ENCODE results near the gene TRMT5. TPM values are rescaled to one million over a fixed set of nuclear protein-coding genes. Genes with fewer than 3 reads are reported as not detected.

The TRMT5 gene
- total and polyA plus RNA-seq, 10 of the 15 experiments (the other 5 are each of a cell fraction or from before 2014, with no cell fraction given) = 6.6 to 13.1 (median 9.4) TPM

DNA sequence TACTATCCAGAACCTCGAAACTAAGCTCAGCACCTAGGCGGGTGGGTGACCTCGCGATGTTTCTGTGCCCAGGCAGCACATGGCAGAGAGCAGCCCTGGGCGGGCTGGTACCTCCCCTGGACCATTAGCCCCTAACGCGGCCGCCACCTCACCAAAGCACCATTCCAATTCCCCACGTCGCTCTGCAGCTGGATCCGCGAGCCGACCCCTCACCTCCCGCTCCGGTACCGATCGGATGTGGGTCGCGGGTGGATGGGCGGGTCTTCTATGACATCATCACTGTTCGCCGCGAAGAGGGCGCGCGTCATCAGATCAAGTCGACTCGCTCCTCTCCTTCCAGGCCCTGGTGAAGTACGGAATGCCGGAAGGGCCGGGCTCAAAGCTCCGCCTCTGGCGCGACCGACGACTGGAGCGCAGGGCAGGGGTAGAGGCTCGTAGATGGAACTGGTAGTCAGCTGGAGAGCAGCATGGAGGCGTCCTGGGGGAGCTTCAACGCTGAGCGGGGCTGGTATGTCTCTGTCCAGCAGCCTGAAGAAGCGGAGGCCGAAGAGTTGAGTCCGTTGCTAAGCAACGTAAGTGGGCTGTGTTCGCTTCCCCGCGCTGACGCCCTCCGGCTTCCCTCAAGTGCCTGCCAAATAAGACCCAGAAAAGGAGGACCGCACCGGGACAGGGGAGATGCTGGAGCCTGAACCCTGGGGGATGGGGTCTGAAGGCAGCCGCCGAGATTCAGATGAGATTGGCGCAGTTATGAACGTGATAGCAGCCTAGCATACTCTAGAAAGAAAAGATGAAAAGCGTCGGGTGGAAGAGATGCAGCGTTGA, at the start of gene TRMT5, which contains the start of gene SLC38A6 (continued):
- TF ChIP-seq RB1 (IDR thresholded peaks at IDR 0.05; ENCODE audit: borderline replicate concordance) (0 out of 2 replicates have a peak, but pooled peaks have one; percentile 66), MXI1 (IDR thresholded peaks at IDR 0.05; ENCODE audit: low read depth, low read length) (peak; percentile 79), CREB1 (IDR thresholded peaks at IDR 0.05; ENCODE audit: low read depth) (peak; percentile 100), JUNB (IDR thresholded peaks at IDR 0.05) (no peak), KAT2A (conservative IDR thresholded peaks at IDR 0.05; ENCODE audit: control insufficient read depth, low read depth, low read length) (no peak), SP1 (IDR thresholded peaks at IDR 0.05; ENCODE audit: low read depth, low read length) (peak; percentile 41), NFIC (IDR thresholded peaks at IDR 0.05; ENCODE audit: low read depth, low read length) (no peak), RUNX3 (IDR thresholded peaks at IDR 0.05; ENCODE audit: low read length) (peak; percentile 56), RAD21 (IDR thresholded peaks at IDR 0.05; ENCODE audit: insufficient read depth, low read depth, low read length) (no peak), RCOR1 (conservative IDR thresholded peaks at IDR 0.05; ENCODE audit: low read depth, low read length) (0 out of 2 replicates have a peak, but pooled peaks have one; percentile 32), SIX5 (IDR thresholded peaks at IDR 0.05; ENCODE audit: low read depth, low read length, severe bottlenecking) (peak; percentile 40), KLF5 (IDR thresholded peaks at IDR 0.05; ENCODE audit: partially characterized antibody) (no peak), TARDBP (IDR thresholded peaks at IDR 0.05; ENCODE audit: borderline replicate concordance) (no peak), NR2F1 (conservative IDR thresholded peaks at IDR 0.05) (peak; percentile 77), FOXK2 (IDR thresholded peaks at IDR 0.05) (no peak; the same call in 1 of the 2 replicates), NR2C1 (IDR thresholded peaks at IDR 0.05) (peak; percentile 57), TCF12 (IDR thresholded peaks at IDR 0.05; ENCODE audit: low read depth, low read length) (no peak), HDAC6 (IDR thresholded peaks at IDR 0.05; ENCODE audit: unreplicated experiment) (peak; percentile 33), STAT1 (conservative IDR thresholded peaks at IDR 0.05) (peak; percentile 79; the same call in 1 of the 2 replicates), HCFC1 (IDR thresholded peaks at IDR 0.05; ENCODE audit: low read length) (peak; percentile 77)
- TF ChIP-seq, protein P1, sequence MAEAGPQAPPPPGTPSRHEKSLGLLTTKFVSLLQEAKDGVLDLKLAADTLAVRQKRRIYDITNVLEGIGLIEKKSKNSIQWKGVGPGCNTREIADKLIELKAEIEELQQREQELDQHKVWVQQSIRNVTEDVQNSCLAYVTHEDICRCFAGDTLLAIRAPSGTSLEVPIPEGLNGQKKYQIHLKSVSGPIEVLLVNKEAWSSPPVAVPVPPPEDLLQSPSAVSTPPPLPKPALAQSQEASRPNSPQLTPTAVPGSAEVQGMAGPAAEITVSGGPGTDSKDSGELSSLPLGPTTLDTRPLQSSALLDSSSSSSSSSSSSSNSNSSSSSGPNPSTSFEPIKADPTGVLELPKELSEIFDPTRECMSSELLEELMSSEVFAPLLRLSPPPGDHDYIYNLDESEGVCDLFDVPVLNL (IDR thresholded peaks at IDR 0.05; ENCODE audit: low read depth, low read length) = no peak
- TF ChIP-seq, protein P2, sequence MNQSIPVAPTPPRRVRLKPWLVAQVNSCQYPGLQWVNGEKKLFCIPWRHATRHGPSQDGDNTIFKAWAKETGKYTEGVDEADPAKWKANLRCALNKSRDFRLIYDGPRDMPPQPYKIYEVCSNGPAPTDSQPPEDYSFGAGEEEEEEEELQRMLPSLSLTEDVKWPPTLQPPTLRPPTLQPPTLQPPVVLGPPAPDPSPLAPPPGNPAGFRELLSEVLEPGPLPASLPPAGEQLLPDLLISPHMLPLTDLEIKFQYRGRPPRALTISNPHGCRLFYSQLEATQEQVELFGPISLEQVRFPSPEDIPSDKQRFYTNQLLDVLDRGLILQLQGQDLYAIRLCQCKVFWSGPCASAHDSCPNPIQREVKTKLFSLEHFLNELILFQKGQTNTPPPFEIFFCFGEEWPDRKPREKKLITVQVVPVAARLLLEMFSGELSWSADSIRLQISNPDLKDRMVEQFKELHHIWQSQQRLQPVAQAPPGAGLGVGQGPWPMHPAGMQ (IDR thresholded peaks at IDR 0.05; ENCODE audit: borderline replicate concordance) = no peak
- TF ChIP-seq, protein P3, sequence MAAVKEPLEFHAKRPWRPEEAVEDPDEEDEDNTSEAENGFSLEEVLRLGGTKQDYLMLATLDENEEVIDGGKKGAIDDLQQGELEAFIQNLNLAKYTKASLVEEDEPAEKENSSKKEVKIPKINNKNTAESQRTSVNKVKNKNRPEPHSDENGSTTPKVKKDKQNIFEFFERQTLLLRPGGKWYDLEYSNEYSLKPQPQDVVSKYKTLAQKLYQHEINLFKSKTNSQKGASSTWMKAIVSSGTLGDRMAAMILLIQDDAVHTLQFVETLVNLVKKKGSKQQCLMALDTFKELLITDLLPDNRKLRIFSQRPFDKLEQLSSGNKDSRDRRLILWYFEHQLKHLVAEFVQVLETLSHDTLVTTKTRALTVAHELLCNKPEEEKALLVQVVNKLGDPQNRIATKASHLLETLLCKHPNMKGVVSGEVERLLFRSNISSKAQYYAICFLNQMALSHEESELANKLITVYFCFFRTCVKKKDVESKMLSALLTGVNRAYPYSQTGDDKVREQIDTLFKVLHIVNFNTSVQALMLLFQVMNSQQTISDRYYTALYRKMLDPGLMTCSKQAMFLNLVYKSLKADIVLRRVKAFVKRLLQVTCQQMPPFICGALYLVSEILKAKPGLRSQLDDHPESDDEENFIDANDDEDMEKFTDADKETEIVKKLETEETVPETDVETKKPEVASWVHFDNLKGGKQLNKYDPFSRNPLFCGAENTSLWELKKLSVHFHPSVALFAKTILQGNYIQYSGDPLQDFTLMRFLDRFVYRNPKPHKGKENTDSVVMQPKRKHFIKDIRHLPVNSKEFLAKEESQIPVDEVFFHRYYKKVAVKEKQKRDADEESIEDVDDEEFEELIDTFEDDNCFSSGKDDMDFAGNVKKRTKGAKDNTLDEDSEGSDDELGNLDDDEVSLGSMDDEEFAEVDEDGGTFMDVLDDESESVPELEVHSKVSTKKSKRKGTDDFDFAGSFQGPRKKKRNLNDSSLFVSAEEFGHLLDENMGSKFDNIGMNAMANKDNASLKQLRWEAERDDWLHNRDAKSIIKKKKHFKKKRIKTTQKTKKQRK (IDR thresholded peaks at IDR 0.05; ENCODE audit: low read depth, low read length) = no peak

Data from GM12878 (cell line).